IPS DF 6.9 (cell line): ENCODE data around the gene METTL24.

Experiments
- DNase-seq: peaks from one replicate; pipeline ENCODE4 v3.0.0-alpha.2; 2013; ENCODE audit warnings: low read depth, low spot score
- H3K27ac ChIP-seq: one replicate; pipeline ENCODE4 v1.5.1; 2013; ENCODE audit warnings: low read length, control low read depth
- H3K27me3 ChIP-seq: 2 replicates; pipeline ENCODE4 v1.6.1; 2013; ENCODE audit warnings: mild to moderate bottlenecking, low read length; ENCODE audit not compliant: control insufficient read depth, insufficient read depth
- H3K36me3 ChIP-seq: 2 replicates; pipeline ENCODE4 v1.6.1; 2013; ENCODE audit warnings: low read length; ENCODE audit not compliant: control insufficient read depth, insufficient read depth
- H3K4me1 ChIP-seq: 2 replicates; pipeline ENCODE4 v1.6.1; 2013; ENCODE audit warnings: low read length; ENCODE audit not compliant: control insufficient read depth, insufficient read depth
- H3K4me3 ChIP-seq: 2 replicates; pipeline ENCODE4 v1.5.1; 2013; ENCODE audit warnings: mild to moderate bottlenecking, low read length
- H3K9me3 ChIP-seq: 2 replicates; pipeline ENCODE4 v1.6.1; 2013; ENCODE audit warnings: low read length, inconsistent platforms; ENCODE audit not compliant: control insufficient read depth, insufficient read depth
- WGBS: extraction: QIAGEN DNeasy Blood & Tissue Kit; methylation state at CpG from one replicate; pipeline ENCODE4 v1.1.7; 2013; ENCODE audit warnings: mixed read lengths, missing lambda C conversion rate; ENCODE audit not compliant: insufficient read length, insufficient coverage; 5-methylcytosine and 5-hydroxymethylcytosine counted together

The METTL24 gene, protein sequence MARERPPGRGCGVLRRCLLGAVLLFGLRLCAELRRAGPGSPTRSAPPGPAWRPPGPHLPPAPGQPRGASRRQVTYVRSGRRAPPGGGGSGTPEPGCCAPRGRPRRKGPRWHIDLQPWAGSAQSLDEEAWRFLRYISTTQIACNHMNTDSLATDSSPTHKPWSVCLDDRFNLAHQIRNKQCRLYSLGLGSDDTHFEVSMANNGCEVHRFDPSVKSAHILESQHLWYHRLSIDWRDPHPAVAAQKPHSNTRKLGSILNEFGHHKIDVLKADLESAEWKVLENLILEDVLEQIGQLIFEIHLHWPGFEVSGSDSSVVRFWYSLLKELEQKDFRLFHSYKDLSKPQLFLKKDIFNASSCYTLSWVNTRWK

DNA sequence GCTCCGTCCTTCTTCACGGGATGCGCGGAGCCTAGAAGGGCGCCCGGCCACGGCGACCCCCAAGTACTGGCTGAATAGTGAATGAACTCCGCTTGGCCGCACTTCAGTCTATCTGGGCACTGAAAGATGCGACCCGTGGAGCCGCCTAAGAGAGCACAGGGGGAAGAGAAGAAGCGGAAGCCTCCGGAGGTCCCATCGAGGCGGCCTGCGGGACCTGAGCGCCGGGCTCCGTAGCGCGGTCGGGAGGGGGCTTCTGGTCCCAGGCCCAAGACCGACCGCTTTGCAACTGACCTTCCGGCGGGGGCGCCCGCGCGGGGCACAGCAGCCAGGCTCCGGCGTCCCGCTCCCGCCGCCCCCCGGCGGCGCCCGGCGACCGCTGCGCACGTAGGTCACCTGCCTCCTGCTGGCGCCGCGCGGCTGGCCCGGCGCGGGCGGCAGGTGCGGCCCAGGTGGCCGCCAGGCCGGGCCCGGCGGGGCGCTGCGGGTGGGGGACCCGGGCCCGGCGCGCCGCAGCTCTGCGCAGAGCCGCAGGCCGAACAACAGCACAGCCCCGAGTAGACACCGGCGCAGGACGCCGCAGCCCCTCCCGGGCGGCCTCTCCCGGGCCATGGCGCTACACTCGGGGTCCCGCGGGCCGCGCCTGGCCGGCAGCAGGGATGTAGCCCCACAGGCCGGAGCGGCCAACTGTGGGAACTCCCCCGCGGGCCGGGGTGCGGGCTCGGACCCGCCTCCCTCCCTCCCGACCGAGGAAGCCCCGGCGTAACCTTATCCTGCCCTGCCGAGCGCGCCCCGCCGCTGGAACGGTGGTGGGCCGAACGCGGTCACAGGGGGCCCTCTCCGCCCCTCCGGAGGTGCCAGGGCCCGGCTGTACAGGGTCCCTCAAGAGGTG is at the start of gene METTL24:
TSS of gene METTL24 (minus strand) at position 686 of the 889 bp plus-strand sequence. CDS start at position 609, 77 bp downstream.
- WGBS: no CpG with 5 or more reads among the region's 107 CpGs
- Histone ChIP-seq H3K4me1 (peaks cover 5% of the 10 kb centered on the region; the same call in 1 of the 2 replicates), H3K27ac (no peak within 1 kb of the TSS), H3K36me3 (no peaks in the 10 kb centered on the region), H3K27me3 (peaks cover 9% of the 10 kb centered on the region; the same call in 1 of the 2 replicates), H3K4me3 (peak within 1 kb of the TSS; percentile 80; the same call in 1 of the 2 replicates), H3K9me3 (no peaks in the 10 kb centered on the region)
- DNase-seq: no peak

DNA sequence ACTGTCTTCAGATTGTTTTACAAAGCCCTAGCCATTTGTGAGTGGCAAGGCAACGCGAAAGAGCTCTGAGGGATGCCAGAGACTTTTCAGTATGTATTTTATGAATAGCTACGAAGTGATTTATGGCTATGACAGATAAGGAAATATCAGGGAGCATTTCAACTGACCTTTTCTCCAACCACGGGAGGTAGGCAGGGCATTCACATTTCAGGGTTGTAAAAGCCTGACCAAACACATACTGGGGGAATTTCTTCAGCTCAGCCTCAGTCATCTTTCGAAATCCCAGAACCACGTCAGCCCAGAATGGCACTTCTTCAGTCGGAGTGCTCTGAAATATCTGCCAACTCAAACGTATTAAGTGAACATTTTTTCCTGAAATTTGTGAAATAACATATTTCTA is 46.5 kb upstream of the METTL24 start:
- H3K9me3 ChIP-seq: no peaks in the 10 kb centered on the region
- no peaks in the 10 kb centered on the region for H3K4me1 ChIP-seq
- H3K36me3 ChIP-seq: no peaks in the 10 kb centered on the region; the same call in 1 of the 2 replicates
- no peak overlapping the region for H3K27ac ChIP-seq
- no peak for DNase-seq
- H3K27me3 ChIP-seq: no peaks in the 10 kb centered on the region
- no CpG with 5 or more reads among the region's 8 CpGs for WGBS
- no peak overlapping the region for H3K4me3 ChIP-seq

DNA sequence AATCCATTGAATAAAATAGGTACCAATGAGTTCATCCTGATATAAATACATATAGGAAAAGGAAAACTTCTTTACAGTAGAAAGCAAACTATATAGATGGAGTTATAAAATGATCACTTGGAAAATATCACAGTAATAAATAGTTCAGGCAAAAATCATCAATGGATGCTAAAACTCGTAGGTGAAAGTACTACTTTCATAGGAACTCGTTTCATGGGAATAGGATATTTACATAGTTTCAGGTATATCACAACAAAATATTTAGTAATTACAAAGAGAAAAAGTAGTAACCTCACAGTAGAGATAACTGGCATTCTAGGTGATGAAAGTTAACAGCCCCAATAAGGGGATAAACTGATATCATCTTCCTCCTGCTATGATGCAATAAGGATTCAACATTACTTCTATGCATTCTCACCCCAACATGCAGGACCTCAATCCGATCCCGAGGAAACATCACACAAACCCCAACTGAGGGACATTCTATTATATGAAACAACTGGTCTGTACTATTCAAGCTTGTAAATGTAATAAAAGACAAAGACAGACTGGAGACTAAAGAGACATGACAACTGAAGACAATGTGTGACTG is 43.5 kb upstream of the METTL24 start:
- H3K4me1 ChIP-seq: no peaks in the 10 kb centered on the region
- no CpG with 5 or more reads among the region's 4 CpGs for WGBS
- no peaks in the 10 kb centered on the region for H3K9me3 ChIP-seq
- H3K27ac ChIP-seq: no peak overlapping the region
- no peak for DNase-seq
- H3K4me3 ChIP-seq: no peak overlapping the region
- no peaks in the 10 kb centered on the region for H3K27me3 ChIP-seq
- H3K36me3 ChIP-seq: no peaks in the 10 kb centered on the region; the same call in 1 of the 2 replicates

DNA sequence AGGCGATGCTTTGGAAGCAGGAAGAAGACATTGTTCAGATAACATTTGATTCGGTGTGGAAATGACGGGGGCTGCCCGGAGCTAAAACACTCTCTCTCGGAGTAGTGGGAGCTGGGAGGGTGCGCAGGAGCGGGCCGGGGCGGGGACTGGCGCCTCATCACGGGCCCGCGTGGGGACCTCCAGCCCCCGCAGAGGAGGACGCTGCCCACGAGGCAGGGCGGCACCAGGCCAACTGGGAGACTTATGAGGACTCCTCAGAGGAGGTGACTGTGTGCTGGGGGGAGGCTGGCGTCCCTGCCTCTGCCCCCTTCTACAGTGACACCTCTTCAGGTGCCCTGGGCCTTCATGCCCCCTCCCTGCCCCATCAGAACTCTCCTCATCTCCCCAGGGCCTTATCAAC is 42.1 kb upstream of the METTL24 start:
- H3K4me1 ChIP-seq: no peaks in the 10 kb centered on the region
- H3K9me3 ChIP-seq: no peaks in the 10 kb centered on the region
- H3K36me3 ChIP-seq: no peaks in the 10 kb centered on the region
- no peaks in the 10 kb centered on the region for H3K27me3 ChIP-seq
- no peak overlapping the region for H3K27ac ChIP-seq
- no CpG with 5 or more reads among the region's 18 CpGs for WGBS
- DNase-seq: no peak
- no peak overlapping the region for H3K4me3 ChIP-seq

DNA sequence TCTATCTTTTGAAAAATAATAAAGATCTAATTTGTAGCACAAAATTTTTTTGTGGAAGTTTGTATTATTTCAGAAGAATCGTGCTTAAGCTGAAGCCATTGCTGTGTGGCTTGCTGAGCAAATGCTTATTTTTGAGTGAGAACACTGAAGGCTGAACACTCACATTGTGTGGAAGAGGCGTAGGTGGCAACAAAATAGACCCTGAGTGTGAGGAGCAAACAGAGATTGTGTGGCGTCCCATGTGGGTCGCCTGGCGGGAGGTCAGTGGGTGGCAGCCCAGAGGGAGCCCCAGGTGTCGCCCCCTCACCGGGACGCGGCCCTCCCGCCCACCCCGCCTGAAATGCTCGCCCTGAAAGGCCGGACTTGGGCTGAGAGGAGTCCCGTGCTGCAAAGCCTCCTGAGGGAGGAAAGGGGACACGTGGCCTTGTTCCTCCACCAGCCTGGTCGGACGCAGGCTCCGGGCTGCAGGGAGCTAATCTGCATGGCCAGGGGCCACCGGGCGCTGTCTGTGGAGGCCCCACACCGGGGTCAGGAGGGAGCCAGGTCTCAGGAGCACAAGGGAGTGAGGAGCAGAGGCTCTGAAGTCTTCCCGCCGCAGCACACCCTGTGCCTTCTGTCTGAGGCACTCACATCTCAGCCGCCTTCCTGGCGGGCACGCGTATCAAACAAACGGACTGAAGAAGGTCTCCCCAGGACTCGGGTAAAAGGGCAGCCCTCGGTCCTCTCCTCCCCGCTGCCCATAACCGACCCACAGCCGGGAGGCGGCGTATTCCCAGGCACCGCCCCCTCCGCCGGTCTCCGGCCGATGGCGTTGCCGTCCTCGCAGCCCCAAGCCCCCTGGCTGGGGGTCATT is 41.3 kb upstream of the METTL24 start:
- no CpG with 5 or more reads among the region's 43 CpGs for WGBS
- DNase-seq: no peak
- H3K27ac ChIP-seq: no peak overlapping the region

DNA sequence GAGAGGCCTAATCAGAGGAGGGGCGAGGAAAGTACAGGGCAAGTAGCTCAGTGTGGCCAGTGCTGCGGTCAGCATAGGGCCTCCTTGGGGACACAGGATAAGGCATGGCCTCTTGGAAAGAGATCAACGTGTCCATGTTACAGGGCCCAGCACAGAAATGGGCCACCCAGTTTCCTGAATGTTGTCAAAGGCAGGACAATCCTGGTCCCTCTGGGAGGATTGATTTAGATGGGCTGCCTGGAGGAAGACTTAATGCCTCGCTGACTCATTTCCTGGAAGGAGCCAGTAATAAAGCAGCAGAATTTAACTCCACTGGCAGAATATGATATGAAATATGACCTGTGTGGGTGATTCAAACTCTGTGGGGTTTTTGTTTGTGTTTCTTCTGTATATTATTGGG is 40.6 kb upstream of the METTL24 start:
- Histone ChIP-seq H3K27ac (no peak overlapping the region), H3K4me1 (no peaks in the 10 kb centered on the region)
- whole genome bisulfite sequencing: no CpG with 5 or more reads among the region's 4 CpGs

More for the DNA sequence above, 41.3 kb upstream of the METTL24 start:
- no peaks in the 10 kb centered on the region for H3K9me3 ChIP-seq
- H3K27me3 ChIP-seq: no peaks in the 10 kb centered on the region
- H3K4me1 ChIP-seq: no peaks in the 10 kb centered on the region
- H3K36me3 ChIP-seq: no peaks in the 10 kb centered on the region
- no peak overlapping the region for H3K4me3 ChIP-seq

DNA sequence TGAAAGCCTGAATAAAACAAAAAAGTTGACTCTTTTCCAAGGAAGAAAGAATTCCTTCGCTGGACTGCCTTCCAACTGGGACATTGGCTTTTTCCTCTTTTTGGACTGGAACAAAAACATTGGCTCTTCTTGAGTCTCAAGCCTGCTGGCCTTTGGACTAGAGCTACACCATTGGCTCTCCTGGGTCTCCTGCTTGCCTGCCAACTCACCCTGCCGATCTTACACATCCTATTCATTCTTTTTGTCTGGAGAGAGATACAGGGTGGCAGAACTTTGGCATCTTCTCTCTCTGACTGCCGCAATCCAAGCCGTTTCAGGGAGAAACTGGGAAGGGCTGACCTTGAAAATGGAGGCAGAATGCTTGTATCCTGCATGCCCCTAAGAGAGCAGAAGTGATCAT is 37.1 kb upstream of the METTL24 start:
- H3K4me1 ChIP-seq: no peaks in the 10 kb centered on the region
- WGBS: no CpG with 5 or more reads among the region's 4 CpGs
- no peak overlapping the region for H3K27ac ChIP-seq
- H3K36me3 ChIP-seq: no peaks in the 10 kb centered on the region
- DNase-seq: no peak
- H3K27me3 ChIP-seq: no peaks in the 10 kb centered on the region
- H3K9me3 ChIP-seq: no peaks in the 10 kb centered on the region
- H3K4me3 ChIP-seq: no peak overlapping the region

More for the DNA sequence above, 40.6 kb upstream of the METTL24 start:
- no peaks in the 10 kb centered on the region for H3K27me3 ChIP-seq
- no peaks in the 10 kb centered on the region for H3K36me3 ChIP-seq
- DNase-seq: no peak
- no peaks in the 10 kb centered on the region for H3K9me3 ChIP-seq
- no peak overlapping the region for H3K4me3 ChIP-seq

DNA sequence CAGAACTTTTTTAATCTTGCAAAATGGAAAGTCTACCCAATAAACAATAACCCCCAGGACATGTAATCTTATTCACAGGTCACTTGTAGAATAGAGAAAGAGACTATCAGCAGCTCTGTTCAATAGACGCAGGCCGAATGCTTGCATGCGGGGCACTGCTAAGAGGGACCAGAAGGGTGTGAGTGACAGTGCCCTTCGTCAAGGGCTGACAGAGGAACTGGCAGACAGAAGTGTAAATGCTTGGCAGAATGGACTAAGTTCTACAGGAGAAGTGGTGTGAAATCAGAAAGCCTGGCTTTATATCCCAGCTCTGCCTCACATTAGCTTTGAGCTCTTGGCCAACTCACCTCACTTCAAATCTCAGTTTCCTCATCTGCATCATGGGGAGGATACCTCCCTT is 36.3 kb upstream of the METTL24 start:
- no peaks in the 10 kb centered on the region for H3K9me3 ChIP-seq
- no CpG with 5 or more reads among the region's 4 CpGs for WGBS
- no peak for DNase-seq
- no peak overlapping the region for H3K27ac ChIP-seq
- H3K27me3 ChIP-seq: no peaks in the 10 kb centered on the region
- no peaks in the 10 kb centered on the region for H3K36me3 ChIP-seq
- no peaks in the 10 kb centered on the region for H3K4me1 ChIP-seq
- H3K4me3 ChIP-seq: no peak overlapping the region

DNA sequence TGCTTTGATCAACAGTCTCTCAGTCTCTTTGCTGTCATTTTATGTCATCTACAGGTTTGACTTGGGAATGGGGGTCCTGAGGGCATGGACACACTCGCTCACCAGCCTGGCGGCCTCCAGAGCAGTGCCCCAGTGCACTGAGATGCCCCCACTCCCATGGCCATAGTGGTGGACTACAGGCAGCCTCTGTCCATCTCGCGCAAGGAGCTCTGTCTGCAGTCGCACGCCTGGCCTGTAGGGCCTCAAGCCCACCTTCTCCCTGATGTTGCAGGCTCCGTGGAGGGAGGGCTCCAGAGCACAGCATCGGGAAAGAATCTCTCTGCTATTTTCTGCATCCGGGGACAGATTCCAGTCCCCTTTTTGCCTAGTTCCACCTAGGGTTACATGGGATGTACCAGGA is 34.6 kb upstream of the METTL24 start:
- DNase-seq: no peak
- H3K4me3 ChIP-seq: no peak overlapping the region
- H3K9me3 ChIP-seq: no peaks in the 10 kb centered on the region
- WGBS: no CpG with 5 or more reads among the region's 9 CpGs
- no peaks in the 10 kb centered on the region for H3K36me3 ChIP-seq
- no peaks in the 10 kb centered on the region for H3K4me1 ChIP-seq
- no peak overlapping the region for H3K27ac ChIP-seq
- no peaks in the 10 kb centered on the region for H3K27me3 ChIP-seq
